HG03558 (cell line): ENCODE results near the gene FAM107A.

Experiments used
- ATAC-seq: cut with Tn5 transposase; IDR thresholded peaks from one replicate; pipeline ENCODE4 v1.9.1; 2021; ENCODE audit warnings: moderate number of reproducible peaks; ENCODE audit not compliant: unreplicated experiment; ENCODE audit errors: extremely low read depth

FAM107A gene

GRCh38 chr3:58594117-58594516 lies 16.9 kb upstream of the FAM107A start:
- no peak for ATAC-seq

DNA sequence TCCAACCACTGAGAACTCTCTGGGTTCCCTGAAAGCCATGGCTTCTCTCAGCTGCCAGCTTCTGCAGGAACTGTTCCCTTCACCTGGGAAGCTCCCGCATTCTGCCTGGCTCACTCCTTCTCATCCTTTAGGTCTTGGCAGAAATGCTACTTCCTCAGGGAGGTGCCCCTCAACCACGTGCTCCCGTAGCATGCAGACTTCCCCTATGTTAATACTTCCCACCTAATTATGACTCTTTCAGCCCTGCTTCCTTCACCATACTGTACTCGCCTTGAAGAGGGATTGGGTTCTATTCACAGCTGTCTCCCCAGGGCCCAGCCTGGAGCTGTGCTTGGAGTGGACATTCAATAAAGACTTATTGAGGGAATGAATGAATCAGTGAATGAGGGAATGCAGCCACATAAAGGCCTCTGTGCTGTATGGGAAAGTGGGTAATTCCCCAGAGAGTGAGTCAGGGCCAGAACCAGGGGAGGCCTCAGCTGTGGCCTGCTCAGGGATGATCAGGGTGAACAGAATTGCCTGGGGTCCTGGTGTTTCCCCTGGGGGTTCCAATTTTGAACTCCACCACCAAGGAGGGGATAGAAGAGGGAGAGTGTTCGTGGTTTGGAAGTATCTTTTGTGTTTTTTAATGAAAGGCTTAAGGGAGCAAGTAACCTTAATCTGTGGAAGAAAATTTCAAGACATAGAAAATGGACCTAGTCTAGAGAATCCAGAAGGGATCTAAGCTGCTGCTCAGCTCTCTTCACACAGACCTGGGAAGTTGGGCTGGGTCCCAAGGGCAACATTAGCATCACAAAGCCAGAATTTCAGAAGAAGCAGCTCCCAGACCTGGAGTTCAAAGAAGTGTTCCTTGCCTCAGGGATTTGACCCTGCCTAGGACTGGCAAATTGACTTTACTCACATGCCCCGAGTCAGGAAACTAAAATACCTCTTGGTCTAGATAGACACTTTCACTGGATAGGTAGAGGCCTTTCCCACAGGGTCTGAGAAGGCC lies 14.6 kb upstream of the FAM107A start:
- ATAC-seq: no peak

GRCh38 chr3:58588030-58588614 lies 10.9 kb upstream of the FAM107A start:
- ATAC-seq: no peak

- no peak for ATAC-seq
Measured at GRCh38 chr3:58586776-58587192, 9.6 kb upstream of the FAM107A start.

DNA sequence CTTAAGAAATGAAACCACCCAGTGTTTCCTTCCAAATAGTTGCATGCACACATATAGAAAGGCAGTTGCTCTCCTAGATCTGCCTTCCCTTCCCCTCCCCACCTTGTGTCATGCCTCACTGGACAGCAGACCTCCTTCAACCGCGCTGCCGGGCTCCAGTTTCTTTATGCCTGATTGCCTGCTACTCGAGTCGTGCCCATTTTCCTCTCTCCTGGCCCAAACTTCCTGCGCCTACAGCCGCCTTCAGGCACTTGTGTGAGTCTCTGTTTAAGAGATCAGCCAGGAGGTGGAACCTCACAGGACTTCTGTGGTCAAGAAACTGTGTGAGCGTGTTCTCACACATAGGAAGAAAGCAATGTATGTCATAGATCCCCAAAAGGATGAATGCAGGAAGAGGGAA lies 8.8 kb upstream of the FAM107A start:
- ATAC-seq: no peak

- peak; percentile 55 for ATAC-seq
Measured at GRCh38 chr3:58585005-58585786, 8.0 kb upstream of the FAM107A start.

DNA sequence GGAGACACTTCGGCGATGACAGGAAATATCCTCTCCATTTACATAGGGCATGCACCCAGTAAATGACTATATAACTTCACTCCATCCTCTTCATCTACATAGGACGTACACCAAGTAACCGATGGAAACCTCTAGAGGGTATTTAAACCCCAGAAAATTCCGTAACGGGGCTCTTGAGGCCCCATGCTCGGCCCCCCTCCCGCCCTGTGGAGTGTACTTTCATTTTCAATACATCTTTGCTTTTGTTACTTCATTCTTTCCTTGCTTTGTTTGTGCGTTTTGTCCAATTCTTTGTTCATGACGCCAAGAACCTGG lies 7.5 kb upstream of the FAM107A start:
- no peak for ATAC-seq

DNA sequence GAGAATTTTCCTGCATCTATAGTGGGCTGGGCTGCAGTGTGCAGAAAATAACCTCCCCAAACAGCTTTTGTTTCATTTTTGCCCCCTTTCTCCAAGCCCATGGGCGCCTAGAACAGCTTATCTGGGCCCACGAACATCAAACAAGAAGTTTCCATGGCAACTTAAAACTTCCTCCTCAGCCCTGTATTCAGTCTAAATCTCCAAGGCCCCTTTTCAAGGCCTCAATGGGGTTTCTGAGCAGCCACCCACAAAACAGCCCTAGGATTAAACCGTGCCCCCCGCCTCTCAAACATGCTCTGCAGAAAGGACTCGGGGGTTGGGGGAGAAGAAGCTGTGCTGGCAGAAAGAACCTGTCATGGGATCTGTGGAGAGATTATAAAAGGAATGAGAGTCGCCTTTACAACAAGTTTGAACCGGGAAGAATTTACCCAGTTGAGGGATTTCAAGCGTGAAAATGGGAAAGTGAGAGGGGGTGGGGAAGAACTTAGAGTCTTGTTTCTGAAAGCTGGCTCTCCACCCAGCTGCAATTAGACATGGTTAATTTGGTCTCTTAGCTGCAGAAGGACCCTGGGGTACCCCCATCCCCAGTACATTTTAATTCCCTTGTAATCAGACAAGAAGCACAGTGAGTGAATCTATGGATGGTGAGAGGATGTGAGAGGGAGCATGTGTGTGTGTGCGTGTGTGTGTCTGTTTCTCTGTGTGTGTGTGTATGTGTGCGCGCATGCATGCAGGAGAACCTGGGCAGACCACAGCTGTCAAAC lies 4.3 kb upstream of the FAM107A start:
- no peak for ATAC-seq

- no peak for ATAC-seq
Measured at GRCh38 chr3:58580826-58581327, 3.7 kb upstream of the FAM107A start.

GRCh38 chr3:58578873-58579272 lies 1.7 kb upstream of the FAM107A start:
- no peak for ATAC-seq

GRCh38 chr3:58576716-58577115 lies 475 bp downstream of the FAM107A start:
- no peak for ATAC-seq

- ATAC-seq: no peak
Measured at GRCh38 chr3:58575971-58576652, 1.1 kb downstream of the FAM107A start.

- no peak for ATAC-seq
Measured at GRCh38 chr3:58574682-58575081, 2.5 kb downstream of the FAM107A start.

DNA sequence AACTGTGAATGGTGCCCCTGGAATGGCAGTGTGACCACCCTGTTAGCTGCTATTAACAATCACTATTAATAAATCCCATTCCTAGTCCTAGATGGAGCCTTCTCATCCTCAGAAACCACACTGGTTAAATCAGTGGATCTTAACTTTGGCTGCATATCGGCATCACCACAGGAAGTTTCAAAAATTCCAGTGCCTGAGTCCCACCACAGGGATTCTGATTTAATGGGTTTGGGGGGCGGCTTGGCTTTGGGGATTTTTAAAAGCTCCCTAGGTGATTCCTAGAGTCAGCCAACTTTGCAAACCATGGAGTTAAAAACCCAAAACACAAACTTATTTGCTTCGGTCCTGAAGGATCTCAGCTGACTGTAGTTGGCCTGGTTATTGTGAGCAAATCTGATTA lies 3.1 kb downstream of the FAM107A start:
- ATAC-seq: no peak

- no peak for ATAC-seq
Measured at GRCh38 chr3:58573640-58574039, 3.6 kb downstream of the FAM107A start.

DNA sequence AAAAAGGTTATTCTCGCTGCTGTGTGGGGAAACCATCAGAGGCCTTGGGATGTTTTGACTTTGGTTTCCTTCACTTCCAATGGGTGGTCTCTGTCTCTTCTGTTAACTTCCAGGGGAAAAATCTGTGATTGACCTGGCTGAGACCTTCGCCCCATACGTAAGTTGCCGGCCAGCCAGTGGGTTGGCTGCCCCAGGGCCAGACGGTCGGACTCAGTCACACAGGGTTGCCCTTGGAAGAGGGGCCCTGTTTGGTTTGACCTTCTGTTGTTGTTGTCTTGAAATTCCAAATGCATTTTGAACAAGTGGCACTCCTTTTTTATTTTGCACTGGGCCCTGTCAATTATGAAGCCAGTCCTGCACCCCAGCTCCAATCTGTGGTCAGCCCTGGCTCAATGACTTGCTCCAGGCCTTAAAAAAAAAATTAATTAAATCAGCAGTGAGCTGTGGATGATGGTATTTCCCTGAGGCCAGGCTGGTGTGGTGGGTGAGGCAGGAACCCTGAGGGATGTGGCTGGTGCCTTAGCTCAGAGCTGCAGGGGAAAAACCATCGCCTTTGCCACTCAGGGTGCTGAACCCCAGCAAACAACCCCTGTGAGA lies 4.5 kb downstream of the FAM107A start:
- no peak for ATAC-seq

DNA sequence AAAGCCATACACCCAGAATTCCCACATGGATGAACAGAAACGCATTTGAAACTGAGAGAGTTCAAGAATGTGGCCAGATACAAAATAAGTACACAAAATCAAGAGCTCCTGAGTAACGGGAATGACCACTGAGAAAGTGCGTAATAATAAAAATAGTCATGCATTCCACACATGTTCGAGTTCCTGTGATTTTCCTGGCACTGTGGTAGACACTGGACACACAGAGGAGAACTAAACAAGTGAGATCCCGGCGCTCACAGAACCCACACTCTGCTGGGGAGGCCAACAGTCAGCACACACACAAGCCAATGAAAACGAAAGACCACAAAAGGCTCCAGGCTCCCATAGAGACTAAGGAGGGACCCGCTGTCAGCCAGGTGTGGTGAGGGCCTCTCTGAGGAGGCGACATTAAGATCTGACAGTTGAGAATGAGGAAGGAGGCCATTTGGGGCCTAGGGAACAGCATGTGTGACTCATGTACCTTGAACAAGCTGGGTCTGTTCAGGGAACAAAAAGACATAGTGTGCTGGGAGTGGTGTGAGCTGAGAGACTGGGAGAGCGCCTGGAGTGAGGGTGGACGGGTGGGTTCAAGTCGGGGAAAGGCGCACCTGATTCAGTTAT lies 5.1 kb downstream of the FAM107A start:
- no peak for ATAC-seq

- no peak for ATAC-seq
Measured at GRCh38 chr3:58570851-58571250, 6.3 kb downstream of the FAM107A start.
